GM18502 (cell line): Measurements from ENCODE around the gene FNDC1.

Experiments
- ATAC-seq: cut with Tn5 transposase; IDR thresholded peaks from one replicate; pipeline ENCODE4 v1.9.1; 2021; ENCODE audit warnings: mild to moderate bottlenecking; ENCODE audit not compliant: unreplicated experiment, poor library complexity

FNDC1 gene

GRCh38 chr6:159302594-159302992 lies 133.4 kb downstream of the FNDC1 start:
- ATAC-seq = no peak

DNA sequence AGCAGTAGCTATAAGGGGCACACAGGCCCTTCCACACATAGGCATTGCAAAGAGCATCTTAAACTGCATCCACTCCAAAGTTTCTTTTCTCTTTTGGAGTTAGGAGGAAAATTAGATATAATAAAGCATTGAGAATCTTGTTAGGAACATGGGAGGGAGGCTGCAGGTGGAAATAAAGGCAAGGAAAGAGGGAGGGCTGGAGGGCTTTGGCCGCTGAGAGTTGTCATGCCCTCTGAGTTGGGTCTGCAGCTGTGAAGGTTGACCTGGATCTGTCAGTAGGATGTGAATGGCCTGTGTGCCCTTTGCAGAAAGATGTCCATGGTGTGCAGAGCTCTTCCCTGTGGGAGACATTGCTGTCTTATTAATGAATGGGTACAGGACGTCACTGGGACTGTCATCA lies 134.0 kb downstream of the FNDC1 start:
- no peak for ATAC-seq

DNA sequence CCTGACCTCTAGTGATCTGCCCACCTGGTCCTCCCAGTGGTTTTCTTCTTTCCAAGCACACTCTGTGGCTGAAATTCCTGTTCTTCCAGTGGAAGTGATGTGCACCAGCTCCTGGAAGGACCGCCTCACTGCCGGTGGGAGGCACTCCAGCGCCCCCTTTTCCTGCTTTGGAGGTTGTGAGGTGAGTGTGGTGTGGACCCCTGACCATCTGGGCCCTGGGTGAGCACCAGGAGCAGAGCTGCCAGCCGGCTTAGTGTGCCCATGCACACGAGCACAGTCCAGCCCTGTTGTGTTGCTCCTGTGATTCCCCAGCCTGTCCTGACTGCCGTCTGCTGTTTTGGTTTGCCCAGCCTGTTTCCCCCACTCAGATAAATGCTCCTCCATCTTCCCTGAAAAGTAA lies 134.6 kb downstream of the FNDC1 start:
- ATAC-seq = no peak

GRCh38 chr6:159304641-159305040 lies 135.4 kb downstream of the FNDC1 start:
- no peak for ATAC-seq

- no peak for ATAC-seq
These were observed 136.0 kb downstream of the FNDC1 start for GRCh38 chr6:159305159-159305558.

DNA sequence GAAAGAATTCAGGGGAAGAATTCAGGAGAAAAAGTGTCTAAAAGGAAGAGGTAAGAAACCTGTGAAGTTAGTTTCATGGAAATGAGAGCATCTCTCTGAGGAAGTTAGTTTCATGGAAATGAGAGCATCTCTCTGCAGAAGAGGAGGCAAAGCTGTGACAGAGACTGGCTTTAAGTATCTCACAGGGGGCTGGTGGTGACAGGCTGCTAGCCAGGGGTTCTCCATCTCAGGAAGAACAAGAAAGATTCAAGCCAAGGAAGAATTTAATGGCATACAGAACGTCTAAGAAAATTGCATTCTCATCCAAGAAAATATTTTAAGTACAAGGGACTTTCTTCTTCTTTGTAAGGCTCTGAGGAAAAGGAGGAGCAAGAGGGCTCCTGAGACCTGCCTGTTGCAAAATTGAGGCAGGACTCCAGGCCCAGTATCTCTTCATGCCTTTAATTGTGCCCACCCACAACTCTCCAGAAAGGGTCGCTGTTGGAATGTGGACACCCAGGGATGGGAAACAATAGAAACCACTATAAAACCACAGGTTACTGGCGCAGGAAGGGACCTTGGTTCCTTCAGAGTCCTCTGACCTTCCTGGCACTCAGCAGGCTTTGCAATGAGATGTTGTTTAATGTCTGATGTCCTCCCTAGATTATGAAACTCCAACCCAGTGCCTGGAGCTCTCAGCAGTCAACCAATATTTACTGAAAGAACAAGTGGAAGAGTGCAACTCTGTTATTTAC lies 136.8 kb downstream of the FNDC1 start:
- ATAC-seq = no peak

DNA sequence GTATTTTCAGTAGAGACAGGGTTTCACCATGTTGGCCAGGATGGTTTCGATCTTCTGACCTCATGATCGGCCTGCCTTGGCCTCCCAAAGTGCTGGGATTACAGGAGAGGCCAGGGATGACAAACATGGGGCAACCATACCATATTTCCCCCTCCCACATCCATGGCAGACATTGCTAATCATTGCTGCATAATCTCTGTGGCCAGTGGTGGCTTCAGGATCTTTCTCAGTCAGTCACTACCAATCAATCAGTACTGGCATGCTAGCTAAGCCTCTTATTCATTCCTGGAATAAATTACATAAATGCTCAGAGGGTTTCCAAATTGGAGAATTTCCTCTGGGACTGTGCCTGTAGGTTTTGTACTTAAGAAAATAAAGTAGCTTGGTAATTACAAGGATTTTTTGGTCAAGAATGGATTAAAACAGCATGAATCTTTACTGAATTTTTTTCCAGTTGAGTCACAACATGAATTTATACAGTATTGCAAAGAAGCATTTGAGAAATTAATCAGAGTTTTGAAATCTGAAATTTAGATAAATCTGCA lies 138.1 kb downstream of the FNDC1 start:
- no peak for ATAC-seq

DNA sequence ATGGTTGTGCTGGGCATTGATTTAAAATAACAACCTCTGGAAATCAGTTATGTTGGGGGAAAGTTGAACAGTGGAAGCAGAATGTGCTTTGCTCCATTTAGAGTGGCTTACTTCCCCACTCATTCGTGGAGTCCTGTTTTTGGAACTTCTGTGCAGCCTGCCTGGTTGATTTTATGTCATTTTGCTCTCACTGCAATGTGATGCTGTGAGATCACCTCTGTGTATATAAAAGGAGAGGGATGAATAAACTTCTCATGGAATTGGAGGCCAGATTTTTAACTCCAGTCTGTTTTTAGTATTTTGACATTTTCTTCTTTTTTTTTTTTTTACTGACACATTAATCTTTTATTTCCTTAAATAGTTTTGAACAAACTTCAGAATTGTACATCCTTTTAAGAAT lies 139.0 kb downstream of the FNDC1 start:
- ATAC-seq = no peak

DNA sequence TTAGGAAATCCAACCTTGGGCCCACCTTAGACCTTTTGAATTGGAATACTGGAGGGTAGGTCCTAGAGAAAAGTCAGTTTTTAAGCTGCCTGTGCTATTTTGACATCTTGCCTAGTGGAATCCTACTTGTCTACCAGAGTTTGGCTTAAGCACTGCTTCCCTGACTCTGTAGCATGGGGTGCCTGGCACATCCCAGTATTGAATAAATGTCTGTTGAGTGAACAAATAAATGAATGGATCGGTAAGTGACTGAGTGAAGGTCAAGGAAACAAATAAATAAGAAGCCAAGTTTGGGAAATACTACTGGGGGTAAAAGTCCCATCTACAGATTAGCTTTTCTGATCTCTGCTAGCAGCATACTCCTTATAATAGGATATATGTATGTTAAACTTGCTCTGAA lies 140.5 kb downstream of the FNDC1 start:
- no peak for ATAC-seq

- ATAC-seq = peak; percentile 42
These were observed 142.4 kb downstream of the FNDC1 start for GRCh38 chr6:159311618-159312017.

- no peak for ATAC-seq
These were observed 143.0 kb downstream of the FNDC1 start for GRCh38 chr6:159312206-159312605.

- ATAC-seq = no peak
These were observed 143.8 kb downstream of the FNDC1 start for GRCh38 chr6:159313018-159313417.

DNA sequence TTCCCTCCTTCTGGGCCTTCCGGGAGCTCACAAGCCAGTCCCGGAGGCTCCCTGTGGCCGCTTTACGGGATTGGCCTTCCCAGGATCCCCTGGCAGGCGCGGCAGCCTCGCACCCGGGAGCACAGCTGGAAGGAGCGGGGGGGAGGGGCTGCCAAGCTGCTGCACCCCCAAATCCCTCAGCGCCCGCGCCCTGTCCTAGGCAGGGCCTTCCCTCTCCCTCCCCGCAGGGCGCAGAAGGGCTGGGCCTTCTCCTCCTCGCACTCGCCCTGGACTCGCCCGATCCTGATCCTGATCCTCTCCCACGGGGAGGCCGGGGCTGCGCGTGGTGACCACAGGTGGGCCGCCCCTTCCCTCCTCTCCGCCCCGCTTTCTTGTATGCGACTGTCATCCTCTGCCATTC lies 146.4 kb downstream of the FNDC1 start:
- no peak for ATAC-seq

GRCh38 chr6:159317430-159317829 lies 148.2 kb downstream of the FNDC1 start:
- ATAC-seq = no peak

- ATAC-seq = no peak
These were observed 152.1 kb downstream of the FNDC1 start for GRCh38 chr6:159321267-159321666.
